Left ventricle myocardium inferior (tissue), 1 donor: Measurements from ENCODE around the gene RASAL2. TPM values are rescaled to one million over a fixed set of nuclear protein-coding genes. Genes with fewer than 3 reads are reported as not detected.

ENCODE experiments used
- DNase-seq: peaks from one replicate; pipeline ENCODE4 v3.0.0-alpha.2; 2020
- H3K27ac ChIP-seq: fragments of 200-600 bp; replicated peaks from 2 replicates; pipeline ENCODE4 v1.8.0; 2021
- H3K27me3 ChIP-seq: fragments of 200-600 bp; 2 replicates; pipeline ENCODE4 v1.8.0; 2021; ENCODE audit warnings: low read depth
- H3K36me3 ChIP-seq: fragments of 200-600 bp; 2 replicates; pipeline ENCODE4 v1.8.0; 2021
- H3K4me1 ChIP-seq: fragments of 200-600 bp; 2 replicates; pipeline ENCODE4 v1.8.0; 2021
- H3K4me3 ChIP-seq: fragments of 200-600 bp; 2 replicates; pipeline ENCODE4 v1.8.0; 2021; ENCODE audit warnings: mild to moderate bottlenecking, moderate library complexity
- H3K9me3 ChIP-seq: fragments of 200-600 bp; replicated peaks from 2 replicates; pipeline ENCODE4 v1.8.0; 2021
- CTCF ChIP-seq: fragments of 200-600 bp; IDR thresholded peaks from 2 replicates; pipeline ENCODE4 v1.8.0; 2021; ENCODE audit warnings: antibody characterized with exemption, mild to moderate bottlenecking, borderline replicate concordance
- intact Hi-C: fragments of 100-400 bp; cut with micrococcal nuclease; formaldehyde crosslinking; loops from one replicate; pipeline ENCODE4 v1.11.0; 2022
- total RNA-seq: library from RNA; stranded (reverse); fragmentation: NEBNext Ultra II Directional; extraction: Animal tissue kit (Norgen Biotek cat#: 25700); gene quantifications from one replicate; pipeline ENCODE4 v1.2.1, GENCODE V29; 2021
- donor health status: DM: no; HTN: yes; CAD: no; lungs with severe emphysema.

RASAL2 gene
- total RNA-seq, 1 donor from 2014 or later, result 28.3 TPM

DNA sequence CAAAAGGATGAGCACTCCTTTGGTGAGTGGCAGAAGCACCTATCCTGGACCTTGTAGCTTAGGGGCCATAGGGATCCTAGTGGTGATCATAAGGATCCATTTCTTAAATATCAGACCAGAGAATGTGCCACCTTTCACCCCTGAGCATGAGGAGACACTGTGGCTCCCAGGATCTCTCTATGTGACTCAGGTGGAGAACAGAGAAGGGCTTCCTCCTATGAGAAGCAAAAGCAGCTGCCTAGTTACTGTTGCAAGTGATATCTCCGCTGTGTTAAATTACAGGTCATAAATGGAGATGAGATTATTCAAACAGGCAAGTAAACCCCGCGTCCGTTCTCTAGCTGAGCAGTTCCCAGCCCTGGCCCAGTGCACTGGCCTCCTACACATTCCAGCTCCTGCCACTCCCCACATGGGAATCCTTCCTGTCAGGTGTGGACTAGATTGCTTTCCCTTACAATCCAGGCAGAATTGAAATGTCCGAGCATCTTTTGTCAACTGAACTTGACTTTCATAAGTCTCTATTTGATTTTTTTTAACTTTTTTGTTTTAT, 376.6 kb downstream of the RASAL2 start:
- Histone ChIP-seq H3K4me1 (peaks cover 18% of the 10 kb centered on the region), H3K27ac (no peak overlapping the region), H3K27me3 (no peaks in the 10 kb centered on the region), H3K4me3 (no peak overlapping the region), H3K36me3 (peaks cover 80% of the 10 kb centered on the region), H3K9me3 (no peaks in the 10 kb centered on the region)
- TF ChIP-seq CTCF, result no peak
- no peak for DNase-seq
- intact Hi-C loops, result no loop called here

- Histone ChIP-seq H3K9me3 (no peaks in the 10 kb centered on the region), H3K4me1 (peaks cover 13% of the 10 kb centered on the region), H3K4me3 (no peak overlapping the region), H3K27ac (no peak overlapping the region), H3K27me3 (no peaks in the 10 kb centered on the region), H3K36me3 (peaks cover 65% of the 10 kb centered on the region)
- DNase-seq, result no peak
- intact Hi-C loops, result no loop called here
- no peak for TF ChIP-seq CTCF
Observed at GRCh38 chr1:178472531-178472930, 378.6 kb downstream of the RASAL2 start.

DNA sequence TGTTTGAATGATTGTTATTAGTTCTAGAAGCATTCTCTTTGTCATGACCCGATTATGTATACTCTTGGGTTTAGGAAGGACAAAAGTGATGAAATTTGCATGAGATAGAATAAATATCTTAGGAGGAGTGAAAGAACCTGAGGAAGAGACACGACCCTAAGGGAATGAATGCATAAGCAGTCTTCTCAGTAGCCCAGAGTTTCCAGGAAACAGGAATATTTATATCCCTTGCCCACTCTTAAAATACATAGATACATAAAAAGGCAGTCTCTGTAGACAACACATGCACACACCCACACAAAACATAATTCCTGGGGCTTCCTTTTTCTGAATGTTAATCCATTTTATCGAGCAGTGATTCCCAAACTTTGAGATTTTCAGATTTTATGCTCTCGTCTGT, 383.5 kb downstream of the RASAL2 start:
- Histone ChIP-seq H3K4me1 (no peaks in the 10 kb centered on the region), H3K27ac (no peak overlapping the region), H3K36me3 (peaks cover 54% of the 10 kb centered on the region), H3K27me3 (no peaks in the 10 kb centered on the region), H3K4me3 (no peak overlapping the region), H3K9me3 (no peaks in the 10 kb centered on the region)
- intact Hi-C loops, result no loop called here
- no peak for TF ChIP-seq CTCF
- DNase-seq, result no peak

DNA sequence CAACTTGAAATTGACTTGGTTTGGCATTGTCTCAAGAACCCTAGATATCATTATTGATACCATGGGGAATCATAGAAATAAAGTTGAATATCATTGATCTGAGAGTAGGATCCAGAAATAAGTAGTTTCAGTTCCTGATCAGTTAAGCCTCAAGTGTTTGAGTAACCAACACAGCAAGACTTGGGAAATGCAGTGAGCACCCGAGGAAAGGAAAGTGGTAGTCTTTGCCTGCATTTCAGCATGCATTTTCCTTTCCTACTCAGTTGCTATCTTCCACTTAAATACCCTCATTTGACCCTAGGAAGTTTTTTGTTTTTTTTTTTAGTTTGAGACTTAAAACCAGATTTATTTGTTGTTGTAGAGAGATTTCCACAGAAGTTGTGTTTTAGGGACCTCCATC, 383.9 kb downstream of the RASAL2 start:
- TF ChIP-seq CTCF, result no peak
- H3K9me3 ChIP-seq, result no peaks in the 10 kb centered on the region
- no peaks in the 10 kb centered on the region for H3K27me3 ChIP-seq
- peaks cover 50% of the 10 kb centered on the region for H3K36me3 ChIP-seq
- no peak for DNase-seq
- H3K4me3 ChIP-seq, result no peak overlapping the region
- no peaks in the 10 kb centered on the region for H3K4me1 ChIP-seq
- no peak overlapping the region for H3K27ac ChIP-seq
- intact Hi-C loops, result no loop called here

- Histone ChIP-seq H3K27me3 (peaks cover 7% of the 10 kb centered on the region), H3K36me3 (peaks cover 18% of the 10 kb centered on the region), H3K9me3 (no peaks in the 10 kb centered on the region), H3K27ac (no peak overlapping the region), H3K4me3 (no peak overlapping the region), H3K4me1 (peaks cover 24% of the 10 kb centered on the region)
- intact Hi-C loops, result no loop called here
- no peak for TF ChIP-seq CTCF
- DNase-seq, result no peak
Observed at GRCh38 chr1:178483251-178483957, 389.5 kb downstream of the RASAL2 start.
